HepG2 (cell line): ENCODE measurements around the gene TMEM151A. TPM values are rescaled to one million over a fixed set of nuclear protein-coding genes. Genes with fewer than 3 reads are reported as not detected.
A peak's percentile ranks its signal among the peaks of the same experiment; 100 is the strongest.

Experiments
- AKAP8 ChIP-seq: sonication (generic); formaldehyde crosslinking; IDR thresholded peaks from 2 replicates; pipeline ENCODE4 v1.5.1; 2020; ENCODE audit warnings: mild to moderate bottlenecking, missing genetic modification reagents
- CBFB ChIP-seq: sonication (generic); formaldehyde crosslinking; IDR thresholded peaks from 2 replicates; pipeline ENCODE4 v1.4.0; 2020; ENCODE audit warnings: missing genetic modification reagents
- ELF3 ChIP-seq: IDR thresholded peaks from 2 replicates; pipeline ENCODE4 v1.6.1; 2016; ENCODE audit warnings: missing genetic modification reagents, missing compliant biosample characterization
- KDM2A ChIP-seq: sonication (generic); formaldehyde crosslinking; IDR thresholded peaks from 2 replicates; pipeline ENCODE4 v1.4.0; 2020; ENCODE audit warnings: low read depth, missing genetic modification reagents, borderline replicate concordance
- MIER2 ChIP-seq: IDR thresholded peaks from 2 replicates; pipeline ENCODE4 v1.6.1; 2016; ENCODE audit warnings: missing biosample characterization, missing genetic modification reagents
- NRL ChIP-seq: sonication (generic); formaldehyde crosslinking; IDR thresholded peaks from 2 replicates; pipeline ENCODE4 v1.5.0; 2020; ENCODE audit warnings: missing genetic modification reagents, mild to moderate bottlenecking, moderate library complexity, borderline replicate concordance
- PHB2 ChIP-seq: fragments of 450-650 bp; IDR thresholded peaks from 2 replicates; pipeline ENCODE4 v1.6.1; 2018; ENCODE audit not compliant: partially characterized antibody
- PITX1 ChIP-seq: sonication (generic); formaldehyde crosslinking; IDR thresholded peaks from 2 replicates; pipeline ENCODE4 v1.5.1; 2020; ENCODE audit warnings: mild to moderate bottlenecking, missing genetic modification reagents
- REXO4 ChIP-seq: sonication (generic); formaldehyde crosslinking; IDR thresholded peaks from 2 replicates; pipeline ENCODE4 v1.8.0; 2022; ENCODE audit warnings: missing genetic modification reagents, mild to moderate bottlenecking, borderline replicate concordance
- THYN1 ChIP-seq: sonication (generic); formaldehyde crosslinking; IDR thresholded peaks from 2 replicates; pipeline ENCODE4 v1.8.1; 2023; ENCODE audit warnings: low read depth, mild to moderate bottlenecking, moderate library complexity, missing genetic modification reagents, borderline replicate concordance
- TRAFD1 ChIP-seq: sonication (generic); formaldehyde crosslinking; IDR thresholded peaks from 2 replicates; pipeline ENCODE4 v1.5.1; 2020; ENCODE audit warnings: missing genetic modification reagents, mild to moderate bottlenecking, borderline replicate concordance
- ZBTB2 ChIP-seq: sonication (generic); formaldehyde crosslinking; IDR thresholded peaks from 2 replicates; pipeline ENCODE4 v1.8.0; 2022; ENCODE audit warnings: low read depth, missing genetic modification reagents
- ZNF350 ChIP-seq: sonication (generic); formaldehyde crosslinking; IDR thresholded peaks from 2 replicates; pipeline ENCODE4 v1.4.0; 2020; ENCODE audit warnings: mild to moderate bottlenecking, low read depth, missing genetic modification reagents, borderline replicate concordance
- ZNF451 ChIP-seq: sonication (generic); formaldehyde crosslinking; IDR thresholded peaks from 2 replicates; pipeline ENCODE4 v1.5.0; 2020; ENCODE audit warnings: mild to moderate bottlenecking, missing genetic modification reagents
- ZNF496 ChIP-seq: sonication (generic); formaldehyde crosslinking; IDR thresholded peaks from 2 replicates; pipeline ENCODE4 v1.8.1; 2023; ENCODE audit warnings: mild to moderate bottlenecking, moderate library complexity, missing genetic modification reagents; ENCODE audit not compliant: insufficient replicate concordance
- polyA plus RNA-seq, 8 experiments: library from polyadenylated mRNA; depleted of rRNA in 3 of 8; stranded (reverse) in 7 of 8; unstranded in 1 of 8; fragments of >200 nt; fragmentation: Illumina TruSeq in 4 of 8; extraction: Trizol in 4 of 8; gene quantifications; 2 replicates each; pipeline versions ENCODE4 v1.2.1 to v1.2.3, GENCODE V29; 2011 to 2016; ENCODE audit warnings: low read depth in 4 of 8, missing spikeins in 1 of 8, mixed read lengths in 1 of 8; ENCODE audit not compliant: insufficient read depth in 1 of 8
- total RNA-seq, 5 experiments: library from RNA; depleted of rRNA; stranded (reverse); fragments of >200 nt; fragmentation: Illumina TruSeq; extraction: Trizol; gene quantifications; 2 replicates each; pipeline ENCODE4 v1.2.3, GENCODE V29; 2016; ENCODE audit warnings: low read depth in 1 of 5
- TF ChIP-seq, protein P1 (sequence below): sonication (generic); formaldehyde crosslinking; IDR thresholded peaks from 2 replicates; pipeline ENCODE4 v1.4.0; 2020; ENCODE audit warnings: low read depth, missing genetic modification reagents
- TF ChIP-seq, protein P2 (sequence below): IDR thresholded peaks from 2 replicates; pipeline ENCODE4 v1.6.1; 2016; ENCODE audit warnings: low read depth, borderline replicate concordance
- TF ChIP-seq, protein P3 (sequence below): sonication (generic); formaldehyde crosslinking; IDR thresholded peaks from 2 replicates; pipeline ENCODE4 v1.4.0; 2020; ENCODE audit warnings: missing genetic modification reagents

Gene TMEM151A
- total and polyA plus RNA-seq, 2 of the 13 experiments (the other 11 are each of a cell fraction or from before 2014, with no cell fraction given) = 0.18 to 0.33 TPM

- TF ChIP-seq, protein P1, sequence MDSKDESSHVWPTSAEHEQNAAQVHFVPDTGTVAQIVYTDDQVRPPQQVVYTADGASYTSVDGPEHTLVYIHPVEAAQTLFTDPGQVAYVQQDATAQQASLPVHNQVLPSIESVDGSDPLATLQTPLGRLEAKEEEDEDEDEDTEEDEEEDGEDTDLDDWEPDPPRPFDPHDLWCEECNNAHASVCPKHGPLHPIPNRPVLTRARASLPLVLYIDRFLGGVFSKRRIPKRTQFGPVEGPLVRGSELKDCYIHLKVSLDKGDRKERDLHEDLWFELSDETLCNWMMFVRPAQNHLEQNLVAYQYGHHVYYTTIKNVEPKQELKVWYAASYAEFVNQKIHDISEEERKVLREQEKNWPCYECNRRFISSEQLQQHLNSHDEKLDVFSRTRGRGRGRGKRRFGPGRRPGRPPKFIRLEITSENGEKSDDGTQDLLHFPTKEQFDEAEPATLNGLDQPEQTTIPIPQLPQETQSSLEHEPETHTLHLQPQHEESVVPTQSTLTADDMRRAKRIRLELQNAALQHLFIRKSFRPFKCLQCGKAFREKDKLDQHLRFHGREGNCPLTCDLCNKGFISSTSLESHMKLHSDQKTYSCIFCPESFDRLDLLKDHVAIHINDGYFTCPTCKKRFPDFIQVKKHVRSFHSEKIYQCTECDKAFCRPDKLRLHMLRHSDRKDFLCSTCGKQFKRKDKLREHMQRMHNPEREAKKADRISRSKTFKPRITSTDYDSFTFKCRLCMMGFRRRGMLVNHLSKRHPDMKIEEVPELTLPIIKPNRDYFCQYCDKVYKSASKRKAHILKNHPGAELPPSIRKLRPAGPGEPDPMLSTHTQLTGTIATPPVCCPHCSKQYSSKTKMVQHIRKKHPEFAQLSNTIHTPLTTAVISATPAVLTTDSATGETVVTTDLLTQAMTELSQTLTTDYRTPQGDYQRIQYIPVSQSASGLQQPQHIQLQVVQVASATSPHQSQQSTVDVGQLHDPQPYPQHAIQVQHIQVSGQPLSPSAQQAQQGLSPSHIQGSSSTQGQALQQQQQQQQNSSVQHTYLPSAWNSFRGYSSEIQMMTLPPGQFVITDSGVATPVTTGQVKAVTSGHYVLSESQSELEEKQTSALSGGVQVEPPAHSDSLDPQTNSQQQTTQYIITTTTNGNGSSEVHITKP (CRISPR knock-in tag) = no peak
- no peak for TF ChIP-seq ZBTB2 (CRISPR knock-in tag)
- TF ChIP-seq PITX1 (CRISPR knock-in tag) = no peak
- TF ChIP-seq TRAFD1 (CRISPR knock-in tag) = no peak
- peak; percentile 25; the same call in 1 of the 2 replicates for TF ChIP-seq ZNF350 (CRISPR knock-in tag)
- no peak for TF ChIP-seq NRL (CRISPR knock-in tag)
- TF ChIP-seq REXO4 (CRISPR knock-in tag) = no peak
- TF ChIP-seq PHB2 = no peak
- TF ChIP-seq, protein P2, sequence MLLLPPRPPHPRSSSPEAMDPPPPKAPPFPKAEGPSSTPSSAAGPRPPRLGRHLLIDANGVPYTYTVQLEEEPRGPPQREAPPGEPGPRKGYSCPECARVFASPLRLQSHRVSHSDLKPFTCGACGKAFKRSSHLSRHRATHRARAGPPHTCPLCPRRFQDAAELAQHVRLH = no peak
- peak; percentile 34; the same call in 1 of the 2 replicates for TF ChIP-seq KDM2A
- no peak for TF ChIP-seq AKAP8
- no peak for TF ChIP-seq THYN1 (CRISPR knock-in tag)
- no peak for TF ChIP-seq ZNF496
- TF ChIP-seq ELF3 (CRISPR knock-in tag) = no peak; the same call in 1 of the 2 replicates
- TF ChIP-seq CBFB (CRISPR knock-in tag) = no peak
- TF ChIP-seq ZNF451 (CRISPR knock-in tag) = no peak
- TF ChIP-seq, protein P3, sequence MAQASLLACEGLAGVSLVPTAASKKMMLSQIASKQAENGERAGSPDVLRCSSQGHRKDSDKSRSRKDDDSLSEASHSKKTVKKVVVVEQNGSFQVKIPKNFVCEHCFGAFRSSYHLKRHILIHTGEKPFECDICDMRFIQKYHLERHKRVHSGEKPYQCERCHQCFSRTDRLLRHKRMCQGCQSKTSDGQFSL (CRISPR knock-in tag) = peak; percentile 89
- TF ChIP-seq MIER2 (CRISPR knock-in tag) = no peak
Measured at GRCh38 chr11:66268244-66268951, 23.3 kb upstream of the TMEM151A start, which contains the start of gene RAB1B (continued).
